Activated naive CD4-positive, alpha-beta T cell treated with Interleukin-2 at 50 U/mL for 16 hours (primary cell): ENCODE data around the gene PRDM15.

Source experiments
- DNase-seq: peaks from one replicate; pipeline ENCODE4 v3.0.0-alpha.2; 2020

The PRDM15 gene

GRCh38 chr21:41774467-41775148 lies 104.5 kb downstream of the PRDM15 start:
- DNase-seq: no peak

- no peak for DNase-seq
Observed at GRCh38 chr21:41772351-41773080, 106.6 kb downstream of the PRDM15 start.

GRCh38 chr21:41771625-41771945 lies 107.6 kb downstream of the PRDM15 start:
- no peak for DNase-seq

GRCh38 chr21:41770901-41771624 lies 108.1 kb downstream of the PRDM15 start:
- no peak for DNase-seq

GRCh38 chr21:41769933-41770332 lies 109.2 kb downstream of the PRDM15 start:
- no peak for DNase-seq

GRCh38 chr21:41769521-41769920 lies 109.6 kb downstream of the PRDM15 start:
- DNase-seq: no peak

GRCh38 chr21:41769111-41769510 lies 110.0 kb downstream of the PRDM15 start:
- DNase-seq: no peak

- peak; percentile 19 for DNase-seq
Observed at GRCh38 chr21:41768437-41769042, 110.6 kb downstream of the PRDM15 start.

- DNase-seq: no peak
Observed at GRCh38 chr21:41767606-41768436, 111.3 kb downstream of the PRDM15 start.

GRCh38 chr21:41766883-41767605 lies 112.1 kb downstream of the PRDM15 start, which contains the start of gene RIPK4:
Gene RIPK4 (minus strand): TSS chr21:41767052. CDS start chr21:41767041, 11 bp downstream.
- peak; percentile 59 for DNase-seq

GRCh38 chr21:41765973-41766882 lies 112.9 kb downstream of the PRDM15 start:
- no peak for DNase-seq

GRCh38 chr21:41765420-41765821 lies 113.7 kb downstream of the PRDM15 start:
- DNase-seq: no peak

- no peak for DNase-seq
Observed at GRCh38 chr21:41764558-41765419, 114.4 kb downstream of the PRDM15 start.

GRCh38 chr21:41763996-41764395 lies 115.1 kb downstream of the PRDM15 start:
- no peak for DNase-seq

GRCh38 chr21:41763398-41763931 lies 115.7 kb downstream of the PRDM15 start:
- no peak for DNase-seq

GRCh38 chr21:41762753-41763152 lies 116.4 kb downstream of the PRDM15 start:
- DNase-seq: no peak

GRCh38 chr21:41761934-41762635 lies 117.1 kb downstream of the PRDM15 start:
- no peak for DNase-seq

- DNase-seq: no peak
Observed at GRCh38 chr21:41761211-41761933, 117.8 kb downstream of the PRDM15 start.
